T-helper 2 cell treated with Interferon-gamma antibody and Interleukin-4, amounts not matched to agents 5 μg/mL and 100 μg/mL, for 36 hours (primary cell): ENCODE data around the gene NUP210.

Experiments
- DNase-seq: peaks from one replicate; pipeline ENCODE4 v3.0.0; 2021; ENCODE audit warnings: low spot score
- H3K27ac Mint-ChIP-seq: one replicate; pipeline ENCODE4 v1.8.0; 2021; ENCODE audit warnings: mild to moderate bottlenecking, mixed read lengths
- H3K27me3 Mint-ChIP-seq: one replicate; pipeline ENCODE4 v1.8.0; 2021; ENCODE audit warnings: low read depth, mixed read lengths
- H3K36me3 Mint-ChIP-seq: one replicate; pipeline ENCODE4 v1.8.0; 2021; ENCODE audit warnings: low read depth, mixed read lengths
- H3K4me1 Mint-ChIP-seq: one replicate; pipeline ENCODE4 v1.8.0; 2021; ENCODE audit warnings: low read depth, mixed read lengths
- H3K4me3 Mint-ChIP-seq: one replicate; pipeline ENCODE4 v1.8.0; 2022; ENCODE audit warnings: mild to moderate bottlenecking, moderate library complexity, mixed read lengths
- H3K9me3 Mint-ChIP-seq: one replicate; pipeline ENCODE4 v1.8.0; 2021; ENCODE audit warnings: mixed read lengths

The NUP210 gene

GRCh38 chr3:13405614-13406013, 14.5 kb downstream of the NUP210 start:
- Mint-ChIP-seq H3K27me3 (no peaks in the 10 kb centered on the region), H3K4me1 (peaks cover 15% of the 10 kb centered on the region), H3K9me3 (peaks cover 10% of the 10 kb centered on the region), H3K36me3 (peaks cover 44% of the 10 kb centered on the region), H3K4me3 (no peak overlapping the region), H3K27ac (no peak overlapping the region)
- no peak for DNase-seq

DNA sequence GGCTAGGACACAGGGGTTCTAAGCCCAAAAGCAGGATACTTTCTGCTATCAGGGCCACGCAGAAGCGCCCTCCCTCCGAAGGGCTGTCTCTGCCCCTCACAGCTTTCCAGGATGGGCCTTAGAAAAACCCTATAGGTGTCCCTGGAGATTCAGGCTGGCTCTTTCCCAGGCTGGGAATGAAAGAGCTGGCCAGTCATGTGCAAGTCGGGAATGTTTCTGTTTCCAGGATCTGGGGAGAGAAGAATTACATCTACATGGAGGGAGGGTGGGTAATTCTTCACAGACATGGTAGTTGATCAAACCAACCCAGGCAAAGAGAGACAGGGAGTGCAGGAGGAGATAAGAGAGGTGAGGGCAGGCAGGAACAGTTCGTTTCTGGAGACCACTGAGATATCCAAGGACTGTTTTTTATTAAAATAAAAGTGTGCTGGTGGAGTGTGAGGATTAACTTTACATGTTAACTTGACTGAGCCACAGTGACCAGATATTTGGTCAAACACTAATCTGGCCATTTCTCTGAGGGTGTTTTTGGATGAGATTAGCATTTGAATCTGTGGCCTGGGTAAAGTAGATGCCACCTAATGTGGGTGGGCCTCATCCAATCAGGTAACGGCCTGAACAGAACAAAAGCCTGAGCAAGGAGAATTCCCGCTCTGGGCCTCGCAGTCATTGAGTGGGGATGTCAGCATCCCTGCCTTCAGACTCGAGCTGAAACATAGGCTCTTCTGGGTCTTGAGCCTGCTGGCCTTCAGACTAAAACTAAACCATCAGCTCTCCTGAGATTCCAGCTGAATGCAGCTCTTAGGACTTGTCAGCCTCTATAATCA, 15.3 kb downstream of the NUP210 start:
- Mint-ChIP-seq H3K27ac (no peak overlapping the region), H3K9me3 (peaks cover 10% of the 10 kb centered on the region), H3K27me3 (no peaks in the 10 kb centered on the region), H3K36me3 (peaks cover 44% of the 10 kb centered on the region), H3K4me3 (no peak overlapping the region), H3K4me1 (peaks cover 17% of the 10 kb centered on the region)
- no peak for DNase-seq

DNA sequence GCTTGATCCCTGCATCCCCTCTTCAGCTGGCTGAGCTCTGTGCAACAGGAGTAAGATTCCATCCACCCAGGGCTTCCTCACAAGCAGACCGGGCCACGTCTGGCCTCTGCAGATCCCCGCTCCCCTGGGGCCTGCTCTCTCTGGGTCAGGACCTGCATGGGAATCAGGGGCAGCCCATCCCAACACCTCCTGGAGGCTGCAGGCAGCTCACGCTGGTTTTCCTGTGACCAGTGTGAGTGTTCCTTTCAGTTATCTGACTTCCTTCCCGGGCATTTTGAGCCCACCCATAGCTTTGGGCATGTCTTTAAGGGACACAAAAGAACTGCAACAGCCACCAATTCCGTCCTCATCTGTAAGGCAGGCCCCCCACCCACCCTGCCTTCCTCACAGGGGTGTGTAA, 16.3 kb downstream of the NUP210 start:
- no peak for DNase-seq
- Mint-ChIP-seq H3K27me3 (no peaks in the 10 kb centered on the region), H3K9me3 (peaks cover 10% of the 10 kb centered on the region), H3K36me3 (peaks cover 39% of the 10 kb centered on the region), H3K4me3 (no peak overlapping the region), H3K27ac (no peak overlapping the region), H3K4me1 (peaks cover 17% of the 10 kb centered on the region)

GRCh38 chr3:13403213-13403819, 16.8 kb downstream of the NUP210 start:
- Mint-ChIP-seq H3K4me3 (no peak overlapping the region), H3K4me1 (peaks cover 17% of the 10 kb centered on the region), H3K27ac (no peak overlapping the region), H3K9me3 (peaks cover 9% of the 10 kb centered on the region), H3K36me3 (peaks cover 34% of the 10 kb centered on the region), H3K27me3 (no peaks in the 10 kb centered on the region)
- no peak for DNase-seq

DNA sequence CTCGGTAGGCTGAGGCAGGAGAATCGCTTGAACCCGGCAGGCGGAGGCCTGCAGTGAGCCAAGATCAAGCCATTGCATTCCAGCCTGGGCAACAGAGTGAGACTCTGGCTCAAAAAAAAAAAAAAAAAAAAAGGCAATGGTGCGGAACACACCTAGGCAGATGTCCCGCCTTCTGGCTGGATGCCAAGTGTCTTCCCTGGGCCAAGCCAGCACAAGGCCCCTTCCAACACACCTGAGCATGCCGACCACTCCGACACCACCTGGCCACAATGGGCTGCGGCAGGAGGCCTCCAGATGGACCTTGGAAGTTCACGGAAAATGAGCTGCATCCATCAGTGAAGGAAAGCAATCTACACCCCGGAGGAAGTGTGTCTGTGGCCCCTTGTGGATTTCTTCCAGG, 19.0 kb downstream of the NUP210 start:
- no peak overlapping the region for H3K27ac Mint-ChIP-seq
- DNase-seq, result no peak
- no peaks in the 10 kb centered on the region for H3K27me3 Mint-ChIP-seq
- H3K4me1 Mint-ChIP-seq, result peaks cover 13% of the 10 kb centered on the region
- no peak overlapping the region for H3K4me3 Mint-ChIP-seq
- H3K9me3 Mint-ChIP-seq, result no peaks in the 10 kb centered on the region
- H3K36me3 Mint-ChIP-seq, result peaks cover 39% of the 10 kb centered on the region

GRCh38 chr3:13400114-13400673, 19.9 kb downstream of the NUP210 start:
- H3K4me1 Mint-ChIP-seq, result peaks cover 9% of the 10 kb centered on the region
- no peak overlapping the region for H3K27ac Mint-ChIP-seq
- no peaks in the 10 kb centered on the region for H3K27me3 Mint-ChIP-seq
- H3K9me3 Mint-ChIP-seq, result no peaks in the 10 kb centered on the region
- H3K4me3 Mint-ChIP-seq, result no peak overlapping the region
- H3K36me3 Mint-ChIP-seq, result peaks cover 45% of the 10 kb centered on the region
- DNase-seq, result no peak

GRCh38 chr3:13399603-13400002, 20.5 kb downstream of the NUP210 start:
- Mint-ChIP-seq H3K27me3 (no peaks in the 10 kb centered on the region), H3K27ac (no peak overlapping the region), H3K4me3 (no peak overlapping the region), H3K4me1 (peaks cover 8% of the 10 kb centered on the region), H3K9me3 (no peaks in the 10 kb centered on the region), H3K36me3 (peaks cover 48% of the 10 kb centered on the region)
- no peak for DNase-seq

DNA sequence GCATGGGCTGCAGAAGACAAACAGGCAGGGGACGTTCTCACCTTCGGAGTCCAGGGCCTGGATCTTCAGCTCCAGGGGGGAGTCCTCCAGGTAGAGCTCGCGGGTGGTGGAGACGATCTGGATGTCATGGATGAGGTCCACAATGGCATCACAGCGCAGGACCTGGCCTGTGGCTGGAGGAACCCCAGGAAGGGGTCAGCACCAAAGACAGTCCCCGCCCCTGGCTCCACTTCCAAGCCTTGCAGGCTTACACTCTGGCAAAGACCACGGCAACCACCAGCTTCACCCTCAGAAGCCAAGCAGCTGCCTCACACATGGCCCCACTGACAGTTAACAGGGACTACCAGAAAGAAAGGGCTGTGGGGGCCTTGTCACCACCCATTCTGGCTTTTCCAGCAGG, 22.8 kb downstream of the NUP210 start:
- peaks cover 3% of the 10 kb centered on the region for H3K4me1 Mint-ChIP-seq
- H3K9me3 Mint-ChIP-seq, result no peaks in the 10 kb centered on the region
- no peak overlapping the region for H3K27ac Mint-ChIP-seq
- H3K36me3 Mint-ChIP-seq, result peaks cover 44% of the 10 kb centered on the region
- no peak for DNase-seq
- H3K4me3 Mint-ChIP-seq, result no peak overlapping the region
- no peaks in the 10 kb centered on the region for H3K27me3 Mint-ChIP-seq

DNA sequence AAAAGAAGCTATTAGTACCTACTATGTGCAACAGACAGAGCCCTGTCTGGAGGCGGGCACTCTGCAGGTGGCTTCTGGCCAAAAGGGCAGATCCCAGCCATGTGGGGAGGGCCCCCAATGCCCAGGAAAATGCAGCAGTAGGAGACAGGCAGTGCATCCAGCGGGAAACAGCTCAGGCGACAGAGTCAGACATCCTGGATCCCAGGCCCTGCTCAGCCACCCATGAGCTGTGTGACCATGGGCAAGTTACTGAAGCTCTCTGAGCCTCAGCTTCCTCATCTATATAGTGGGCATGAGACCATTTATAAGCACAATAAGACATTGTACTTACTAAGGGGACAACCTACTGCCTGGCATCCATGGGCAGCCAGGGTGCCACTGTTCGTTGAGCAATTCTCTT, 25.8 kb downstream of the NUP210 start:
- H3K36me3 Mint-ChIP-seq, result peaks cover 63% of the 10 kb centered on the region
- H3K9me3 Mint-ChIP-seq, result no peaks in the 10 kb centered on the region
- H3K4me1 Mint-ChIP-seq, result peaks cover 3% of the 10 kb centered on the region
- H3K27me3 Mint-ChIP-seq, result no peaks in the 10 kb centered on the region
- H3K27ac Mint-ChIP-seq, result no peak overlapping the region
- DNase-seq, result no peak
- no peak overlapping the region for H3K4me3 Mint-ChIP-seq

GRCh38 chr3:13393427-13394360, 26.4 kb downstream of the NUP210 start:
- Mint-ChIP-seq H3K9me3 (no peaks in the 10 kb centered on the region), H3K4me3 (no peak overlapping the region), H3K4me1 (peaks cover 3% of the 10 kb centered on the region), H3K27me3 (no peaks in the 10 kb centered on the region), H3K27ac (no peak overlapping the region), H3K36me3 (peaks cover 68% of the 10 kb centered on the region)
- no peak for DNase-seq

GRCh38 chr3:13391308-13391707, 28.8 kb downstream of the NUP210 start:
- H3K27me3 Mint-ChIP-seq, result no peaks in the 10 kb centered on the region
- no peaks in the 10 kb centered on the region for H3K9me3 Mint-ChIP-seq
- peaks cover 71% of the 10 kb centered on the region for H3K36me3 Mint-ChIP-seq
- peaks cover 3% of the 10 kb centered on the region for H3K4me1 Mint-ChIP-seq
- no peak overlapping the region for H3K27ac Mint-ChIP-seq
- no peak overlapping the region for H3K4me3 Mint-ChIP-seq
- no peak for DNase-seq

- DNase-seq, result no peak
- Mint-ChIP-seq H3K27ac (no peak overlapping the region), H3K36me3 (peaks cover 73% of the 10 kb centered on the region), H3K9me3 (no peaks in the 10 kb centered on the region), H3K27me3 (no peaks in the 10 kb centered on the region), H3K4me1 (peaks cover 3% of the 10 kb centered on the region), H3K4me3 (no peak overlapping the region)
Observed at GRCh38 chr3:13389378-13389777, 30.7 kb downstream of the NUP210 start.

- no peaks in the 10 kb centered on the region for H3K27me3 Mint-ChIP-seq
- no peak overlapping the region for H3K27ac Mint-ChIP-seq
- H3K4me1 Mint-ChIP-seq, result peaks cover 3% of the 10 kb centered on the region
- no peaks in the 10 kb centered on the region for H3K9me3 Mint-ChIP-seq
- no peak overlapping the region for H3K4me3 Mint-ChIP-seq
- DNase-seq, result no peak
- H3K36me3 Mint-ChIP-seq, result peaks cover 68% of the 10 kb centered on the region
Observed at GRCh38 chr3:13388816-13389215, 31.3 kb downstream of the NUP210 start.
